Kidney (tissue), 14 donors: ENCODE measurements around the gene FYCO1. TPM values are rescaled to one million over a fixed set of nuclear protein-coding genes. Genes with fewer than 3 reads are reported as not detected.

Source experiments
- DNase-seq, 5 donors: peaks; one replicate each; pipeline ENCODE4 v3.0.0-alpha.2; 2013 to 2020
- FAIRE-seq: peaks from 2 replicates; lab custom pipeline; 2012; peaks lifted over from hg19 to GRCh38; lab: Jason Lieb, UNC
- H3K27ac ChIP-seq, 2 donors: one replicate each; pipeline ENCODE4 v1.7.0; 2013; ENCODE audit warnings: low read depth in 2 of 2, low read length in 2 of 2, inconsistent platforms in 1 of 2
- H3K27me3 ChIP-seq: one replicate; pipeline ENCODE4 v1.7.1; 2013; ENCODE audit warnings: low read length, inconsistent platforms; ENCODE audit not compliant: control insufficient read depth, insufficient read depth
- H3K36me3 ChIP-seq, 3 donors: one replicate each; pipeline versions ENCODE4 v1.7.0 to v1.7.1; 2013; ENCODE audit warnings: low read length in 3 of 3, control low read depth in 1 of 3, inconsistent platforms in 1 of 3; ENCODE audit not compliant: insufficient read depth in 3 of 3, control insufficient read depth in 2 of 3
- H3K4me1 ChIP-seq, 3 donors: one replicate each; pipeline versions ENCODE4 v1.7.0 to v1.7.1; 2013; ENCODE audit warnings: low read length in 3 of 3, inconsistent platforms in 1 of 3, low read depth in 1 of 3; ENCODE audit not compliant: control insufficient read depth in 2 of 3, insufficient read depth in 2 of 3
- H3K4me3 ChIP-seq, 3 donors: one replicate each; pipeline versions ENCODE4 v1.7.0 to v1.8.1; 2013; ENCODE audit warnings: low read length in 3 of 3, control low read depth in 1 of 3, inconsistent platforms in 1 of 3
- H3K9ac ChIP-seq, 3 donors: one replicate each; pipeline versions ENCODE4 v1.7.0 to v1.7.1; 2013; ENCODE audit warnings: low read length in 3 of 3, control low read depth in 1 of 3, inconsistent platforms in 1 of 3
- H3K9me3 ChIP-seq, 3 donors: one replicate each; pipeline versions ENCODE4 v1.7.0 to v1.7.1; 2013; ENCODE audit warnings: low read length in 3 of 3, control low read depth in 1 of 3, inconsistent platforms in 1 of 3; ENCODE audit not compliant: control insufficient read depth in 2 of 3, insufficient read depth in 1 of 3
- intact Hi-C: fragments of 100-400 bp; cut with DNase I; formaldehyde crosslinking; loops from one replicate; pipeline ENCODE4 v1.11.1; 2022
- polyA plus RNA-seq: library from polyadenylated mRNA; stranded (reverse); fragments of 350-450 nt; fragmentation: Illumina TruSeq; extraction: RNeasy Lipid Tissue Mini Kit (QIAGEN cat#74804); gene quantifications from one replicate; pipeline ENCODE4 v1.2.3, GENCODE V29; 2014; ENCODE audit warnings: low read depth, low replicate concordance; ENCODE audit not compliant: insufficient read depth
- total RNA-seq: library from RNA; stranded (reverse); fragmentation: NEBNext Ultra II Directional; extraction: Animal tissue kit (Norgen Biotek cat#: 25700); gene quantifications from one replicate; pipeline ENCODE4 v1.2.1, GENCODE V29; 2021
- TF ChIP-seq, protein P1 (sequence below): IDR thresholded peaks from 3 replicates; pipeline ENCODE4 v1.5.1; 2012; ENCODE audit warnings: mild to moderate bottlenecking, moderate library complexity, borderline replicate concordance; ENCODE audit not compliant: insufficient read depth; ENCODE audit errors: extremely low read depth
- donor health status: control.
- donor health status: control.
- donor health status: control.
- donor health status: control.
- donor health status: control.
- donor health status: DM: yes; HTN: yes; CAD: no.
- donor health status: Normal renal cell carcinoma (clear cell type).

FYCO1 gene
- total and polyA plus RNA-seq, 2 donors from 2014 or later: 11.1 to 39.1 TPM

GRCh38 chr3:45904931-45905330 lies 90.7 kb downstream of the FYCO1 start:
- Histone ChIP-seq H3K4me3 (no peak overlapping the region), H3K9me3 (no peaks in the 10 kb centered on the region), H3K27me3 (no peaks in the 10 kb centered on the region), H3K9ac (no peak overlapping the region), H3K27ac (no peak overlapping the region), H3K36me3 (no peaks in the 10 kb centered on the region), H3K4me1 (no peaks in the 10 kb centered on the region)
- intact Hi-C loops: no loop called here
- DNase-seq (no peak), FAIRE-seq (no peak)
- TF ChIP-seq, protein P1, sequence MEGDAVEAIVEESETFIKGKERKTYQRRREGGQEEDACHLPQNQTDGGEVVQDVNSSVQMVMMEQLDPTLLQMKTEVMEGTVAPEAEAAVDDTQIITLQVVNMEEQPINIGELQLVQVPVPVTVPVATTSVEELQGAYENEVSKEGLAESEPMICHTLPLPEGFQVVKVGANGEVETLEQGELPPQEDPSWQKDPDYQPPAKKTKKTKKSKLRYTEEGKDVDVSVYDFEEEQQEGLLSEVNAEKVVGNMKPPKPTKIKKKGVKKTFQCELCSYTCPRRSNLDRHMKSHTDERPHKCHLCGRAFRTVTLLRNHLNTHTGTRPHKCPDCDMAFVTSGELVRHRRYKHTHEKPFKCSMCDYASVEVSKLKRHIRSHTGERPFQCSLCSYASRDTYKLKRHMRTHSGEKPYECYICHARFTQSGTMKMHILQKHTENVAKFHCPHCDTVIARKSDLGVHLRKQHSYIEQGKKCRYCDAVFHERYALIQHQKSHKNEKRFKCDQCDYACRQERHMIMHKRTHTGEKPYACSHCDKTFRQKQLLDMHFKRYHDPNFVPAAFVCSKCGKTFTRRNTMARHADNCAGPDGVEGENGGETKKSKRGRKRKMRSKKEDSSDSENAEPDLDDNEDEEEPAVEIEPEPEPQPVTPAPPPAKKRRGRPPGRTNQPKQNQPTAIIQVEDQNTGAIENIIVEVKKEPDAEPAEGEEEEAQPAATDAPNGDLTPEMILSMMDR: no peak

DNA sequence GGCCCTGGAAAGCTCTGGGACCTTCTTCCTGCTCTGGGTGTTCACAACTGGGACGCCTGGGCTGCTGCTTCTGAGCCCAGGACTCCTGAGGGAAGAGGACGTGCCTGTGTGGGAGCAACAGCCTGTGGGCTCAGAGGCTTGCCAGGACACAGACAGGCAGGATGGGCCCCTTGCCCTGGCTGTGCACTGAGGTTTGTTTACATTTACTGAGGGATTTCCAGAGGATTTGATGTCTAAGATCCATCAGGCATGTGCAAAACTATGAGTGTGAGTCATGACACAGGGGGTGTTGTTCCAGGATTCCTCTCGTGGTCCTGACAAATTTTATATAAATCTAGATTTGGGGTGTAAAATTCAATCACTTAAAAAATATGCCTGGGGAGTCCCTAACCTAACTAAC lies 98.7 kb downstream of the FYCO1 start:
- Histone ChIP-seq H3K36me3 (no peaks in the 10 kb centered on the region), H3K9me3 (no peaks in the 10 kb centered on the region), H3K27me3 (no peaks in the 10 kb centered on the region), H3K4me3 (no peak overlapping the region), H3K4me1 (no peaks in the 10 kb centered on the region), H3K9ac (no peak overlapping the region), H3K27ac (no peak overlapping the region)
- no peak for FAIRE-seq
- intact Hi-C loops: no loop called here
- TF ChIP-seq, protein P1: no peak
- DNase-seq: no peak

GRCh38 chr3:45895686-45896468 lies 99.7 kb downstream of the FYCO1 start:
- Histone ChIP-seq H3K27me3 (no peaks in the 10 kb centered on the region), H3K4me1 (no peaks in the 10 kb centered on the region), H3K27ac (no peak overlapping the region), H3K4me3 (no peak overlapping the region), H3K9me3 (no peaks in the 10 kb centered on the region), H3K9ac (no peak overlapping the region), H3K36me3 (no peaks in the 10 kb centered on the region)
- intact Hi-C loops: no loop called here
- DNase-seq (no peak), FAIRE-seq (no peak)
- TF ChIP-seq, protein P1: no peak
